Measurements from ENCODE around the gene SOCS2.

DNA sequence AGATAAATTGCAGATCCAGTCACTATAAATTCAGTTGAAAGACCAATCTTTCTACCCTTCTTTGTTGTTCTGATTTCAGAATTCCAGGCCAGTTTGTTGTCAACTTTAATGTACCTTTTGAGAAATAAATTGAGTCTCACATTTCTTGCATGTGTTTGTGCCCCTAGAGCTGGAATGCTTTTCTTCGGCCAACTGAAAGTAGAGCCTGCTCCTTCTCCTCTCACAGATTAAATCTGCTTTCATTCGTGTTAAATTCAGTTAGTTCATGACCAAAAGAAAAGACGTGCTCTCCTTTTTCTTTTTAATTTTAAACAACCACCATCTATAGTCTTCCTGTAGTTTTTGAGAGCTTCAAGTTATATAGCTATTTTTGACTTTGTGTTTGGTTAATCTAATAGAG is 22.9 kb downstream of the SOCS2 start:
- no peak for TF ChIP-seq POLR2A (IDR thresholded peaks at IDR 0.05)
- TF ChIP-seq, protein P1, sequence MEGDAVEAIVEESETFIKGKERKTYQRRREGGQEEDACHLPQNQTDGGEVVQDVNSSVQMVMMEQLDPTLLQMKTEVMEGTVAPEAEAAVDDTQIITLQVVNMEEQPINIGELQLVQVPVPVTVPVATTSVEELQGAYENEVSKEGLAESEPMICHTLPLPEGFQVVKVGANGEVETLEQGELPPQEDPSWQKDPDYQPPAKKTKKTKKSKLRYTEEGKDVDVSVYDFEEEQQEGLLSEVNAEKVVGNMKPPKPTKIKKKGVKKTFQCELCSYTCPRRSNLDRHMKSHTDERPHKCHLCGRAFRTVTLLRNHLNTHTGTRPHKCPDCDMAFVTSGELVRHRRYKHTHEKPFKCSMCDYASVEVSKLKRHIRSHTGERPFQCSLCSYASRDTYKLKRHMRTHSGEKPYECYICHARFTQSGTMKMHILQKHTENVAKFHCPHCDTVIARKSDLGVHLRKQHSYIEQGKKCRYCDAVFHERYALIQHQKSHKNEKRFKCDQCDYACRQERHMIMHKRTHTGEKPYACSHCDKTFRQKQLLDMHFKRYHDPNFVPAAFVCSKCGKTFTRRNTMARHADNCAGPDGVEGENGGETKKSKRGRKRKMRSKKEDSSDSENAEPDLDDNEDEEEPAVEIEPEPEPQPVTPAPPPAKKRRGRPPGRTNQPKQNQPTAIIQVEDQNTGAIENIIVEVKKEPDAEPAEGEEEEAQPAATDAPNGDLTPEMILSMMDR (IDR thresholded peaks at IDR 0.05), result no peak

Data from right lobe of liver (tissue), 4 donors.